Upper lobe of left lung (tissue), 6 donors: ENCODE results near the gene ABHD15. TPM values are rescaled to one million over a fixed set of nuclear protein-coding genes. Genes with fewer than 3 reads are reported as not detected.

ENCODE experiments used
- ATAC-seq, 2 donors: fragments of 200-7000 bp; cut with Tn5 transposase; one replicate each; pipeline ENCODE4 v1.9.1; 2022; ENCODE audit warnings: mild to moderate bottlenecking in 2 of 2, moderate library complexity in 2 of 2; ENCODE audit not compliant: low FRiP score in 2 of 2
- DNase-seq, 2 donors: peaks; one replicate each; pipeline ENCODE4 v3.0.0-alpha.2; 2019 to 2020
- H3K27ac ChIP-seq, 4 donors: fragments of 200-600 bp; sonication (generic); one replicate each; pipeline ENCODE4 v1.5.1; 2016 to 2019
- H3K27me3 ChIP-seq, 4 donors: fragments of 200-600 bp; sonication (generic); one replicate each; pipeline ENCODE4 v1.5.1; 2017 to 2019
- H3K36me3 ChIP-seq, 4 donors: fragments of 200-600 bp; sonication (generic); one replicate each; pipeline ENCODE4 v1.5.1; 2016 to 2019
- H3K4me1 ChIP-seq, 4 donors: fragments of 200-600 bp; sonication (generic); one replicate each; pipeline ENCODE4 v1.5.1; 2018 to 2019
- H3K4me3 ChIP-seq, 4 donors: fragments of 200-600 bp; sonication (generic); one replicate each; pipeline ENCODE4 v1.5.1; 2017 to 2019; ENCODE audit warnings: mild to moderate bottlenecking in 2 of 4, moderate library complexity in 1 of 4
- H3K9me3 ChIP-seq, 4 donors: fragments of 200-600 bp; sonication (generic); one replicate each; pipeline ENCODE4 v1.5.1; 2018 to 2019
- CTCF ChIP-seq, 6 experiments: fragments of 450-650 bp in 4 of 6; fragments of 200-600 bp in 2 of 6; sonication (generic) in 2 of 6; IDR thresholded peaks; one replicate each; pipeline ENCODE4 v1.5.1; 2016 to 2019; ENCODE audit warnings: antibody characterized with exemption in 6 of 6
- EP300 ChIP-seq, 4 donors: sonication (generic); formaldehyde crosslinking; IDR thresholded peaks; one replicate each; pipeline ENCODE4 v1.5.1; 2017; ENCODE audit warnings: antibody characterized with exemption in 4 of 4, control low read depth in 2 of 4
- POLR2A ChIP-seq, 4 donors: fragments of 450-650 bp; IDR thresholded peaks; one replicate each; pipeline ENCODE4 v1.5.1; 2016 to 2017; ENCODE audit warnings: antibody characterized with exemption in 4 of 4, mild to moderate bottlenecking in 2 of 4
- POLR2AphosphoS5 ChIP-seq, 2 donors: sonication (generic); formaldehyde crosslinking; IDR thresholded peaks; one replicate each; pipeline ENCODE4 v1.5.1; 2017; ENCODE audit warnings: antibody characterized with exemption in 2 of 2
- WGBS, 2 donors: methylation state at CpG; one replicate each; pipeline ENCODE4 v1.1.5; 2017 to 2018; 5-methylcytosine and 5-hydroxymethylcytosine counted together
- total RNA-seq, 6 donors: library from RNA; depleted of rRNA in 4 of 6; stranded (reverse); fragments of >200 nt in 4 of 6; gene quantifications; one replicate each; pipeline versions ENCODE4 v1.1.0 to v1.2.1, GENCODE V29; 2016 to 2021
- donor health status: DM: no; HTN: no; CAD: no; lungs with moderate emphysema.
- donor health status: DM: no; HTN: yes; CAD: no; lungs with severe emphysema.

Gene ABHD15
- total RNA-seq, 6 donors from 2014 or later: 12.8 to 17.8 (median 14.9) TPM

DNA sequence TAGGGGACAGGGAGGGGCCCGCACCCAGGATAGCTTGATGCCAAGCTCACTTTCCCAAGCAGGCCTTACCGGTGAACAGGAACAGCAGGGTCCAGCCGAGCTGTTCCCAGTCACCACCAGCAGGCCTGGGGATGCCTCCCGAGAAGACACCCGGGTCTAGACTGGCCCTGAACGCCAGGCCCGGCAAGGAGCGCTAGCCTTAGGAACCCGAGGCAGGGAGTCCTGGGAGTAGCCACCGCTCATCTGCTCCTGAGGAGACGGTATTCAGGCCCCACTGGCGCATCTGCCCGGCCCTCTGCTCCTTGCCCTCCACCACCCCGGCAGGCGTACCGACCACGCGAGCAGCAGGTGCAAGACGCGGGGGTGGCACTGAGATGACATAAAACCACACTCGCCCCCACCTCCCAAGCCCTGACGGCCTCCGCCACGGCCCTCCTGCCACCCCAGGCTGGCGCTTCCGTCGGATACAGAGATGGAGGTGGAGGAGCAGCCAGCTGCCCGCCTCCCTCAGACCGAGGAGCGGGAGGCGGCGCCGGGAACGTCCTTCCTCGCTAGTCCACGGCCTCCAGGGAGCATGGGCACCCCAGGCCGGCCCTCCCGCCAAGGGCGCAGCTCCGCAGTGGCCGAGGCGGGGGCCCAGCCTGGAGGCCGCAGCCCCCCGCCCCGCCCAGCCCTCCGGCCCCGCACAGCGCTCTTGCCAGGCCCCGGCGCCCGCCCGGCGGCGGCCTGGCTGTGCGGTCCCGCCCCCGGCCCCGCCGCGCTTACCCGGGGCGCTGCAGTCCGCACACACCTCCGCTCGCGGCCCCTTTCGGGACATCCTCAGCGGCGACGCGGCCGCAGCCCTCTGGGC, 21.9 kb upstream of the ABHD15 start:
- H3K4me3 ChIP-seq: peak overlapping the region; percentile 54 to 95 (median 82)
- H3K27ac ChIP-seq: peak overlapping the region; percentile 84 to 92 (median 89)
- peaks cover 75 to 79% (median 78%) of the 10 kb centered on the region in 4 donors for H3K4me1 ChIP-seq
- H3K27me3 ChIP-seq: peaks cover 0 to 3% (median 0%) of the 10 kb centered on the region in 4 donors
- H3K36me3 ChIP-seq: no peaks in the 10 kb centered on the region
- peak in 1 of 2 donors; percentile 89 for DNase-seq
- TF ChIP-seq POLR2A (IDR thresholded peaks at IDR 0.05) (no peak), EP300 (IDR thresholded peaks at IDR 0.05) (no peak), CTCF (IDR thresholded peaks at IDR 0.05) (peak in 2 of 6 experiments; percentile 6 to 7), POLR2AphosphoS5 (IDR thresholded peaks at IDR 0.05) (peak in 1 of 2 donors; percentile 2)
- WGBS, 2 donors: 2% methylated on average over 24 of the region's 72 CpGs; no CpG with 5 or more reads in 1 of the 2 donors
- ATAC-seq: no peak
- no peaks in the 10 kb centered on the region for H3K9me3 ChIP-seq

DNA sequence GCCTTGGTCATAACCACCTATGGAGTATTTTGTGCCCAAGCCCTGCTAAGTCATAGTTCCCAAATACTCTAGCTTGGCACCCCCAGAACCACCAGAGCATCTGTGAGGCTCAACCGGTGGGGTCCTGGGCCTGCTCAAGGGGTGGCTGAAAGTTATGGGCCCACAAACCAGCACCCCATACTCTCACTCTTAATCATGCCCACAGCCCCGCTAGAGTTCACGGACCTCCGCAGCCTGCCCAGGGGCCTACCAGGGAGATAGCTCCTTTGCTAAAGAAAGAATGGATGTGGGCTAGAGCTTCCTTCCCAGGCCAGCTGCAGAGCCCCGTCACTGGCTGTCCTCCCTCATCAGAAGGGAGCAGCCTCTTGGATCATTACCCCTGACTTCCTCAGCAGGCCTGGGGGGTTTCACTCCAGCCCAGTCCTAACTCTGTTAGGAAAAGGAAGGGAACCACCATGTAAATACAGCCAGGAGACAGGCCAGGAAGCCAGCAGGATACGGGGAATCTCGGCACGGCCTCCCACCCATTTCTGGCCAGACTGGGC, 21.3 kb upstream of the ABHD15 start:
- no peak for DNase-seq
- peaks cover 75 to 83% (median 79%) of the 10 kb centered on the region in 4 donors for H3K4me1 ChIP-seq
- H3K4me3 ChIP-seq: peak overlapping the region; percentile 54 to 95 (median 82)
- 8 to 30% methylated on average over 2 to 8 of the region's 8 CpGs for WGBS, 2 donors
- no peak for ATAC-seq
- H3K9me3 ChIP-seq: no peaks in the 10 kb centered on the region
- H3K27ac ChIP-seq: peak overlapping the region; percentile 84 to 92 (median 89)
- H3K36me3 ChIP-seq: peaks cover 0 to 5% (median 0%) of the 10 kb centered on the region in 4 donors
- TF ChIP-seq CTCF (IDR thresholded peaks at IDR 0.05) (no peak), POLR2AphosphoS5 (IDR thresholded peaks at IDR 0.05) (peak; percentile 31 to 42), POLR2A (IDR thresholded peaks at IDR 0.05) (peak in 1 of 4 donors; percentile 26)
- H3K27me3 ChIP-seq: peaks cover 0 to 3% (median 0%) of the 10 kb centered on the region in 4 donors

GRCh38 chr17:29587591-29587990, 20.8 kb upstream of the ABHD15 start:
- DNase-seq: no peak
- H3K9me3 ChIP-seq: no peaks in the 10 kb centered on the region
- H3K4me3 ChIP-seq: peak overlapping the region; percentile 54 to 95 (median 82)
- 81 to 92% methylated on average over 6 of the region's 6 CpGs for WGBS, 2 donors
- peaks cover 70 to 81% (median 76%) of the 10 kb centered on the region in 4 donors for H3K4me1 ChIP-seq
- H3K36me3 ChIP-seq: peaks cover 0 to 10% (median under 1%) of the 10 kb centered on the region in 4 donors
- peak overlapping the region; percentile 84 to 92 (median 89) for H3K27ac ChIP-seq
- ATAC-seq: no peak
- TF ChIP-seq POLR2A (IDR thresholded peaks at IDR 0.05) (no peak), POLR2AphosphoS5 (IDR thresholded peaks at IDR 0.05) (no peak), EP300 (IDR thresholded peaks at IDR 0.05) (no peak), CTCF (IDR thresholded peaks at IDR 0.05) (no peak)
- peaks cover 0 to 3% (median 0%) of the 10 kb centered on the region in 4 donors for H3K27me3 ChIP-seq

DNA sequence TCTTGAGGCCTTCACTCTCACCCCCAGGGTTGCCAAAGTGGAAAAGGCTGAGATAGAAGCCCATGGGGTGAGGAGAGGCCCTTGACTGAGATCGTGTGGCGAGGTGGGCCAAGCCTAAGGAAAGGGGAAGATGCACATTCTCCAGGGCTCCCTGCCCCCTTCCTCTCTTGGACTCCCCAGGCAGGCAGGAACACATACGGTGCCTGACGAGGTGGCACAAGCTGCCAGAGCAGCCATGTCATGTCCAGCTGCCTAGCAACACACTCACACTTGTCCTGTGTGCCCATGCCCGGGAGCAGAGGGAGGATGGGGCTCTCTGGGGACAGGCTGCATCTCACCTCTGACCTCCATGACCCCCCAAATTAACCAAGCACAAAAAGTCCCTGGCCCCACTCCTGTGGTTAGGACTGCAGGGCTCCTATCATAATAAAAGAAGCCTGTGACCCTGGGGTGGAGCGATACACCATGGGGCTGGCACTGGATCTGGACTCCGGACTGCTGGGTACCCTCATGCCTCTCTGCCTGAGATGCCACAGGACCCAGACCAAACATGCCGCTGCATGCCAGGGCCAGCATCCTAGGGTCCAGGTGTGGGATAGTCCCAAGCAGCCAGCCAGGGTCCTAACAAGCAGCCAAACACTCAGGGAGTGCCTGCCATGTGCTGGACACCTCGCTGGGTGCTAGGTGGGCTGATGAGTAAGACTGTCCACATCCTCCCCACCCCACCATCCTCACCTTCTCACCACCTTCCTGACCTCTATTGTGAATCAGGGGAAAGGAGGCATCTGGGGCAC, 20.0 kb upstream of the ABHD15 start:
- no peaks in the 10 kb centered on the region for H3K9me3 ChIP-seq
- peak overlapping the region; percentile 84 to 92 (median 89) for H3K27ac ChIP-seq
- peaks cover 0 to under 1% (median 0%) of the 10 kb centered on the region in 4 donors for H3K27me3 ChIP-seq
- peaks cover 63 to 74% (median 69%) of the 10 kb centered on the region in 4 donors for H3K4me1 ChIP-seq
- WGBS, 2 donors: 59 to 64% methylated on average over 6 to 9 of the region's 9 CpGs
- ATAC-seq: no peak
- peaks cover 0 to 17% (median 7%) of the 10 kb centered on the region in 4 donors for H3K36me3 ChIP-seq
- peak overlapping the region in 3 of 4 donors; percentile 43 to 95 (median 81) for H3K4me3 ChIP-seq
- no peak for DNase-seq
- no peak for TF ChIP-seq CTCF (IDR thresholded peaks at IDR 0.05)
- no peak for TF ChIP-seq POLR2AphosphoS5 (IDR thresholded peaks at IDR 0.05)
- TF ChIP-seq EP300 (IDR thresholded peaks at IDR 0.05): no peak
- no peak for TF ChIP-seq POLR2A (IDR thresholded peaks at IDR 0.05)
